Mesenchymal stem cell (in vitro differentiated cells and primary cell): ENCODE data around the gene SLC12A3.

ENCODE experiments used
- DNase-seq: peaks from one replicate; pipeline ENCODE4 v3.0.0-alpha.2; 2013
- H2AFZ ChIP-seq: one replicate; pipeline ENCODE4 v1.6.1; 2013; ENCODE audit warnings: low read depth, mild to moderate bottlenecking, control low read depth, inconsistent platforms, low read length, moderate library complexity
- H2AK5ac ChIP-seq: 2 replicates; pipeline ENCODE4 v1.6.1; 2013; ENCODE audit warnings: low read length, moderate library complexity, mild to moderate bottlenecking, inconsistent platforms; ENCODE audit not compliant: severe bottlenecking
- H2BK120ac ChIP-seq: one replicate; pipeline ENCODE4 v1.6.1; 2013; ENCODE audit warnings: low read depth, mild to moderate bottlenecking, inconsistent platforms, low read length, moderate library complexity
- H2BK12ac ChIP-seq, 2 experiments: one replicate each; pipeline ENCODE4 v1.6.1; 2013; ENCODE audit warnings: inconsistent platforms in 2 of 2, low read length in 2 of 2, mild to moderate bottlenecking in 2 of 2, moderate library complexity in 2 of 2, control low read depth in 1 of 2
- H2BK15ac ChIP-seq: one replicate; pipeline ENCODE4 v1.6.1; 2013; ENCODE audit warnings: mild to moderate bottlenecking, low read depth, inconsistent platforms; ENCODE audit not compliant: poor library complexity, severe bottlenecking
- H2BK5ac ChIP-seq: 2 replicates; pipeline ENCODE4 v1.6.1; 2013; ENCODE audit warnings: low read depth, mild to moderate bottlenecking, low read length, control low read depth, inconsistent platforms; ENCODE audit not compliant: poor library complexity, severe bottlenecking
- H3K14ac ChIP-seq, 2 experiments: one replicate each; pipeline ENCODE4 v1.6.1; 2013; ENCODE audit warnings: inconsistent platforms in 2 of 2, low read length in 2 of 2, control low read depth in 1 of 2, mild to moderate bottlenecking in 1 of 2, moderate library complexity in 1 of 2
- H3K18ac ChIP-seq, 2 experiments: one replicate each; pipeline ENCODE4 v1.6.1; 2013; ENCODE audit warnings: inconsistent platforms in 2 of 2, low read length in 2 of 2, control low read depth in 1 of 2, low read depth in 1 of 2, mild to moderate bottlenecking in 1 of 2
- H3K23ac ChIP-seq, 2 experiments: one replicate each; pipeline ENCODE4 v1.6.1; 2013; ENCODE audit warnings: inconsistent platforms in 2 of 2, low read length in 2 of 2, mild to moderate bottlenecking in 2 of 2, moderate library complexity in 2 of 2, control low read depth in 1 of 2
- H3K27ac ChIP-seq: 2 replicates; pipeline ENCODE4 v1.5.1; 2013; ENCODE audit warnings: mild to moderate bottlenecking, moderate library complexity, low read length, control low read depth, inconsistent platforms; ENCODE audit not compliant: poor library complexity, severe bottlenecking
- H3K27me3 ChIP-seq, 2 experiments: 2 replicates each; pipeline versions ENCODE4 v1.6.1 to v1.7.0; 2013; ENCODE audit warnings: low read length in 2 of 2, mild to moderate bottlenecking in 2 of 2, moderate library complexity in 2 of 2, control low read depth in 1 of 2, inconsistent platforms in 1 of 2; ENCODE audit not compliant: control insufficient read depth in 1 of 2, insufficient read depth in 1 of 2
- H3K36me3 ChIP-seq, 2 experiments: 2 replicates each; pipeline versions ENCODE4 v1.6.1 to v1.7.0; 2013; ENCODE audit warnings: low read length in 2 of 2, control low read depth in 1 of 2, inconsistent platforms in 1 of 2, low read depth in 1 of 2, mild to moderate bottlenecking in 1 of 2; ENCODE audit not compliant: insufficient read depth in 2 of 2, control insufficient read depth in 1 of 2
- H3K4ac ChIP-seq, 2 experiments: one replicate each; pipeline ENCODE4 v1.6.1; 2013; ENCODE audit warnings: inconsistent platforms in 2 of 2, low read length in 2 of 2, mild to moderate bottlenecking in 2 of 2, moderate library complexity in 2 of 2, control low read depth in 1 of 2, low read depth in 1 of 2
- H3K4me1 ChIP-seq: 2 replicates; pipeline ENCODE4 v1.6.1; 2013; ENCODE audit warnings: low read depth, low read length, control low read depth; ENCODE audit not compliant: control insufficient read depth, insufficient read depth
- H3K4me2 ChIP-seq: 2 replicates; pipeline ENCODE4 v1.6.1; 2013; ENCODE audit warnings: low read length, mild to moderate bottlenecking, inconsistent platforms; ENCODE audit not compliant: poor library complexity, severe bottlenecking
- H3K4me3 ChIP-seq, 2 experiments: 2 replicates each; pipeline versions ENCODE4 v1.5.1 to v1.7.0; 2013; ENCODE audit warnings: low read length in 2 of 2, mild to moderate bottlenecking in 2 of 2, control low read depth in 1 of 2, low read depth in 1 of 2; ENCODE audit not compliant: insufficient read depth in 1 of 2
- H3K79me1 ChIP-seq: replicated peaks from 2 replicates; pipeline ENCODE4 v1.6.1; 2013; ENCODE audit warnings: mild to moderate bottlenecking, control low read depth, low read length, inconsistent platforms; ENCODE audit not compliant: poor library complexity, severe bottlenecking
- H3K9ac ChIP-seq: 2 replicates; pipeline ENCODE4 v1.7.0; 2013; ENCODE audit warnings: mild to moderate bottlenecking, low read length, moderate library complexity
- H3K9me3 ChIP-seq: 2 replicates; pipeline ENCODE4 v1.7.0; 2013; ENCODE audit warnings: mild to moderate bottlenecking, low read length; ENCODE audit not compliant: control insufficient read depth
- H4K8ac ChIP-seq: one replicate; pipeline ENCODE4 v1.6.1; 2013; ENCODE audit warnings: inconsistent platforms, mild to moderate bottlenecking, low read length, moderate library complexity
- H4K91ac ChIP-seq: one replicate; pipeline ENCODE4 v1.6.1; 2013; ENCODE audit warnings: mild to moderate bottlenecking, low read length, inconsistent platforms
- WGBS: methylation state at CpG from one replicate; pipeline ENCODE4 v1.1.7; 2013; ENCODE audit warnings: mixed read lengths; 5-methylcytosine and 5-hydroxymethylcytosine counted together

Gene SLC12A3

GRCh38 chr16:56956756-56957155, 91.7 kb downstream of the SLC12A3 start:
- no peak overlapping the region for H2BK12ac ChIP-seq
- 50% methylated on average over 2 of the region's 4 CpGs for WGBS
- no peak overlapping the region for H3K27ac ChIP-seq

DNA sequence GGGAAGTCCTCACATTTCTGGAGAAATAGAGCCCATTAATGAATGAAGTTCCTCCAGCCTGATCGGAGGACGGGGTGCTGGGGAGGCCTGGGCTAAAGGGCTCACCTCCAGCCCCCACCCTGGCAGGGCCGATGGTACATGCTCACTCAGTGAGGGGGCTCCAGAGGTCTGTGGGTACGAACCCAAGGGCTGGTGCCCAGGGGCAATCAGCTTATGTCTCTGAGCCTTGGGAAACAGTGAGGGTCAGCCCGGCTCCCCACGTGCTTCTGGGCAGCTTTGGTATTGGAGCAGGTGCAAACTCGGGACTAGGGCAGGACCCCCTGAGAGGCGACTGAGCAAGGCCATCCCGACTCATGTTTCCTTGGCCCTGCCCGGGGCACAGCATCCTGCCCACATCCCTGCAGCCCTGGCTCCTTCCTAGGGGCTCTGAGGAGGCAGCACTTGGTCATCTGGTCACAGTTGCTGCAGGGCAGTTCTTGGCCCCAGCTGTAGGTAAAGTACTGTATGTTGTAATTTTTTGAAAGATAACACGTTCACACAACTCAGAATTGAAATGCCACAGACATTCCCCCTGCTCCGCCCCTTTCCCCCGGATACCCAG, 95.8 kb downstream of the SLC12A3 start:
- Histone ChIP-seq H4K91ac (no peak overlapping the region), H3K4me3 (no peak overlapping the region), H3K18ac (no peak overlapping the region), H3K27me3 (no peaks in the 10 kb centered on the region), H3K9ac (no peak overlapping the region), H3K9me3 (no peaks in the 10 kb centered on the region), H2BK5ac (no peak overlapping the region), H3K27ac (no peak overlapping the region), H3K36me3 (peaks cover 0 to 3% of the 10 kb centered on the region in 2 experiments), H4K8ac (peak overlapping the region; percentile 8), H3K4ac (no peak overlapping the region), H2BK15ac (peak overlapping the region; percentile 38), H3K79me1 (no peaks in the 10 kb centered on the region), H2BK12ac (peak overlapping the region in 1 of 2 experiments; percentile 23), H3K23ac (no peak overlapping the region), H3K4me2 (no peak overlapping the region), H2AFZ (no peak overlapping the region), H2AK5ac (no peak overlapping the region), H2BK120ac (no peak overlapping the region), H3K4me1 (peaks cover 8% of the 10 kb centered on the region), H3K14ac (no peak overlapping the region)
- WGBS: 80% methylated on average over 12 of the region's 13 CpGs
- DNase-seq: no peak

More at GRCh38 chr16:56956756-56957155, 91.7 kb downstream of the SLC12A3 start:
- no peak overlapping the region for H3K4me3 ChIP-seq
- no peak overlapping the region for H2BK120ac ChIP-seq
- peak overlapping the region; percentile 24 for H3K9ac ChIP-seq
- no peak overlapping the region for H2BK15ac ChIP-seq
- no peaks in the 10 kb centered on the region for H3K27me3 ChIP-seq
- no peak overlapping the region for H4K91ac ChIP-seq
- H3K9me3 ChIP-seq: no peaks in the 10 kb centered on the region
- no peak overlapping the region for H3K18ac ChIP-seq
- H3K4ac ChIP-seq: no peak overlapping the region
- no peaks in the 10 kb centered on the region for H3K79me1 ChIP-seq
- H3K23ac ChIP-seq: no peak overlapping the region
- no peak overlapping the region for H2BK5ac ChIP-seq
- H3K4me2 ChIP-seq: no peak overlapping the region
- no peak overlapping the region for H2AK5ac ChIP-seq
- DNase-seq: no peak
- H3K14ac ChIP-seq: no peak overlapping the region
- no peaks in the 10 kb centered on the region for H3K36me3 ChIP-seq
- H2AFZ ChIP-seq: no peak overlapping the region
- peaks cover 4% of the 10 kb centered on the region for H3K4me1 ChIP-seq
- H4K8ac ChIP-seq: no peak overlapping the region

DNA sequence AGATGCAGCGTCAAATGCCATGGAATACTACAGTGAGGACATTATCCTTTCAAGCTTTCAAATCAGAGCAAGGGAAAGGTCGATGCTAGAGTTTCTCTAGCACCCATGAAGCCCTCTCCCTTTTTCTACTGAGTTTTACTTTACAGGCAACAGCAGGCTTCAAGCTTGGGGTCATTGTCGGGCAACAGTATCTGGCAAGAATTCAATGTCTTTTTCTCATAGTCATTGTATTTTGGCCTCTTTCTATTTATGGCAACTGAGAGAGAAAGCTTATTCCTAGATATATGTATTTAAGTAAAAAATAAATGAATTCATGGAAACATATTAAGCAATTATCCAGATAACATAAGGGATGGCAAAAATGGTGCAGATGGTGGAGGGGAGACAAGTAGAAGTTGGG, 96.4 kb downstream of the SLC12A3 start:
- H3K4ac ChIP-seq: no peak overlapping the region
- no peak overlapping the region for H3K23ac ChIP-seq
- peaks cover 0 to 3% of the 10 kb centered on the region in 2 experiments for H3K36me3 ChIP-seq
- H2BK12ac ChIP-seq: no peak overlapping the region
- no peak overlapping the region for H4K91ac ChIP-seq
- H2AK5ac ChIP-seq: no peak overlapping the region
- WGBS: 79% methylated on average over 2 of the region's 3 CpGs
- no peak overlapping the region for H3K4me3 ChIP-seq
- no peak overlapping the region for H2BK120ac ChIP-seq
- H4K8ac ChIP-seq: no peak overlapping the region
- no peak overlapping the region for H3K4me2 ChIP-seq
- H3K9me3 ChIP-seq: no peaks in the 10 kb centered on the region
- no peaks in the 10 kb centered on the region for H3K27me3 ChIP-seq
- H3K27ac ChIP-seq: no peak overlapping the region
- no peak overlapping the region for H3K18ac ChIP-seq
- peaks cover 8% of the 10 kb centered on the region for H3K4me1 ChIP-seq
- H3K79me1 ChIP-seq: no peaks in the 10 kb centered on the region
- H3K9ac ChIP-seq: no peak overlapping the region
- H2BK15ac ChIP-seq: no peak overlapping the region
- DNase-seq: no peak
- no peak overlapping the region for H3K14ac ChIP-seq
- H2AFZ ChIP-seq: no peak overlapping the region
- H2BK5ac ChIP-seq: no peak overlapping the region

DNA sequence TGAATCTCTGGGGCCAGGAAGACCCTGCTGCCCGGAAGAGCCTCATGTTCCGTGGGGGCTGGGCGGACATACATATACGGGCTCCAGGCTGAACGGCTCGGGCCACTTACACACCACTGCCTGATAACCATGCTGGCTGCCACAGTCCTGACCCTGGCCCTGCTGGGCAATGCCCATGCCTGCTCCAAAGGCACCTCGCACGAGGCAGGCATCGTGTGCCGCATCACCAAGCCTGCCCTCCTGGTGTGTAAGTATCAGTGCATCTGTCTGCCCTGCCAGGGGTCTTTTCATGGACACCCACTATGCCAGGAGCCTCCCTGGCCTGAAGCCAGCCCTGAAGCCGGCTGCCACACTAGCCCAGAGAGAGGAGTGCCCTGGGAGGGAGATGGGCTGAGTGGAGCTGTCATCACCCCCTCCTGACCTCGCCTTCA, 96.9 kb downstream of the SLC12A3 start, which contains the start of gene CETP:
CETP (plus strand) TSS at position 100 of the 431 bp plus-strand sequence; CDS start at position 130, 30 bp downstream.
- Histone ChIP-seq H3K4ac (peak within 1 kb of the TSS in 1 of 2 experiments; percentile 32), H2AFZ (peak within 1 kb of the TSS; percentile 32), H3K18ac (peak within 1 kb of the TSS in 1 of 2 experiments; percentile 76), H3K79me1 (no peaks in the 10 kb centered on the region), H3K36me3 (peaks cover 0 to 3% of the 10 kb centered on the region in 2 experiments), H3K4me2 (no peak within 1 kb of the TSS), H3K9me3 (no peaks in the 10 kb centered on the region), H4K91ac (peak within 1 kb of the TSS; percentile 40), H3K4me1 (peaks cover 8% of the 10 kb centered on the region), H2BK5ac (no peak within 1 kb of the TSS), H3K14ac (peak within 1 kb of the TSS in 1 of 2 experiments; percentile 51), H2BK12ac (peak within 1 kb of the TSS in 1 of 2 experiments; percentile 76), H3K27ac (no peak within 1 kb of the TSS), H3K4me3 (no peak within 1 kb of the TSS), H3K9ac (no peak within 1 kb of the TSS), H3K23ac (no peak within 1 kb of the TSS), H2AK5ac (no peak within 1 kb of the TSS), H2BK15ac (peak within 1 kb of the TSS; percentile 38), H3K27me3 (no peaks in the 10 kb centered on the region), H4K8ac (peak within 1 kb of the TSS; percentile 8), H2BK120ac (no peak within 1 kb of the TSS)
- 81% methylated on average over 12 of the region's 12 CpGs for WGBS
- DNase-seq: no peak
